Measurements from ENCODE around the gene SLC22A1.
"Not testable (repeated sequence)": the region's sequence is repeated elsewhere in the genome, so short reads cannot be mapped to it uniquely, and the experiment has no call there.

The SLC22A1 gene

GRCh38 chr6:160140493-160140892, 18.9 kb downstream of the SLC22A1 start:
- not testable (repeated sequence) for DNase-seq

- DNase-seq, result no peak
Observed at GRCh38 chr6:160141001-160141726, 19.5 kb downstream of the SLC22A1 start.

GRCh38 chr6:160142115-160142715, 20.6 kb downstream of the SLC22A1 start:
- no peak for DNase-seq

- DNase-seq, result no peak
Observed at GRCh38 chr6:160146454-160147145, 25.0 kb downstream of the SLC22A1 start.

- DNase-seq, result no peak
Observed at GRCh38 chr6:160147146-160147536, 25.5 kb downstream of the SLC22A1 start.

GRCh38 chr6:160154471-160154870, 32.9 kb downstream of the SLC22A1 start:
- DNase-seq, result no peak

- DNase-seq, result no peak
Observed at GRCh38 chr6:160156842-160157241, 35.2 kb downstream of the SLC22A1 start.

GRCh38 chr6:160160450-160160849, 38.8 kb downstream of the SLC22A1 start:
- no peak for DNase-seq

GRCh38 chr6:160160929-160161646, 39.5 kb downstream of the SLC22A1 start:
- DNase-seq, result no peak

- no peak for DNase-seq
Observed at GRCh38 chr6:160161647-160161986, 40.0 kb downstream of the SLC22A1 start.

GRCh38 chr6:160162030-160162566, 40.5 kb downstream of the SLC22A1 start:
- DNase-seq, result no peak

- DNase-seq, result no peak
Observed at GRCh38 chr6:160163425-160163824, 41.8 kb downstream of the SLC22A1 start.

GRCh38 chr6:160163912-160164311, 42.3 kb downstream of the SLC22A1 start:
- no peak for DNase-seq

- DNase-seq, result not testable (repeated sequence)
Observed at GRCh38 chr6:160165928-160166327, 44.3 kb downstream of the SLC22A1 start.

GRCh38 chr6:160167604-160168399, 46.2 kb downstream of the SLC22A1 start:
- no peak for DNase-seq

GRCh38 chr6:160170018-160170680, 48.5 kb downstream of the SLC22A1 start:
- DNase-seq, result no peak

GRCh38 chr6:160172704-160173103, 51.1 kb downstream of the SLC22A1 start:
- DNase-seq, result no peak

- DNase-seq, result no peak
Observed at GRCh38 chr6:160173806-160174527, 52.4 kb downstream of the SLC22A1 start.

- no peak for DNase-seq
Observed at GRCh38 chr6:160174681-160175080, 53.1 kb downstream of the SLC22A1 start.

- DNase-seq, result no peak
Observed at GRCh38 chr6:160177220-160177619, 55.6 kb downstream of the SLC22A1 start.

- no peak for DNase-seq
Observed at GRCh38 chr6:160178271-160178670, 56.7 kb downstream of the SLC22A1 start.
